SU-DHL-6 (cell line): ENCODE results near the gene RNF166.

Experiments used
- CTCF ChIP-seq: fragments of 200-600 bp; sonication (generic); IDR thresholded peaks from one replicate; pipeline ENCODE4 v1.5.1; 2017; ENCODE audit warnings: antibody characterized with exemption, mild to moderate bottlenecking, low read length, moderate library complexity; ENCODE audit not compliant: insufficient read depth, poor library complexity, severe bottlenecking
- EZH2phosphoT487 ChIP-seq: fragments of 200-600 bp; sonication (generic), shearing (Covaris generic); conservative IDR thresholded peaks from 2 replicates; pipeline ENCODE4 v1.6.1; 2018; ENCODE audit warnings: mild to moderate bottlenecking, antibody characterized with exemption, low read length, moderate library complexity, mixed read lengths

GRCh38 chr16:88677721-88678120 lies 28.5 kb downstream of the RNF166 start:
- no peak for TF ChIP-seq CTCF
- TF ChIP-seq EZH2phosphoT487, result no peak
